GM23248 (cell line): ENCODE results near the gene AP1M2. TPM values are rescaled to one million over a fixed set of nuclear protein-coding genes. Genes with fewer than 3 reads are reported as not detected.

Experiments used
- DNase-seq: peaks from one replicate; pipeline ENCODE4 v3.0.0-alpha.2; 2015
- H2AFZ ChIP-seq: fragments of 200-600 bp; sonication (generic); 2 replicates; pipeline ENCODE4 v1.6.1; 2016; ENCODE audit warnings: antibody characterized with exemption
- H3F3A ChIP-seq: fragments of 200-600 bp; sonication (generic); 2 replicates; pipeline ENCODE4 v1.6.1; 2016; ENCODE audit warnings: mild to moderate bottlenecking, antibody characterized with exemption, mixed run types; ENCODE audit not compliant: insufficient read depth
- H3K27ac ChIP-seq: fragments of 200-600 bp; sonication (generic); 2 replicates; pipeline ENCODE4 v1.5.1; 2016; ENCODE audit warnings: mild to moderate bottlenecking
- H3K27me3 ChIP-seq: fragments of 200-600 bp; sonication (generic); replicated peaks from 2 replicates; pipeline ENCODE4 v1.6.1; 2016; ENCODE audit warnings: mild to moderate bottlenecking; ENCODE audit not compliant: insufficient read depth
- H3K36me3 ChIP-seq: fragments of 200-600 bp; sonication (generic); 2 replicates; pipeline ENCODE4 v1.6.1; 2016; ENCODE audit warnings: low read depth, mild to moderate bottlenecking
- H3K4me1 ChIP-seq: fragments of 200-600 bp; sonication (generic); 2 replicates; pipeline ENCODE4 v1.6.1; 2016; ENCODE audit warnings: mild to moderate bottlenecking; ENCODE audit not compliant: insufficient read depth
- H3K4me2 ChIP-seq: fragments of 200-600 bp; sonication (generic); one replicate; pipeline ENCODE4 v1.6.1; 2016; ENCODE audit warnings: mild to moderate bottlenecking; ENCODE audit not compliant: unreplicated experiment
- H3K4me3 ChIP-seq: fragments of 200-600 bp; sonication (generic); 2 replicates; pipeline ENCODE4 v1.5.1; 2016; ENCODE audit warnings: mild to moderate bottlenecking
- H3K79me2 ChIP-seq: fragments of 200-600 bp; sonication (generic); 2 replicates; pipeline ENCODE4 v1.6.1; 2016; ENCODE audit warnings: mild to moderate bottlenecking; ENCODE audit not compliant: insufficient read depth
- H3K9ac ChIP-seq: fragments of 200-600 bp; sonication (generic); 2 replicates; pipeline ENCODE4 v1.6.1; 2016; ENCODE audit warnings: mild to moderate bottlenecking
- H3K9me2 ChIP-seq: fragments of 200-600 bp; sonication (generic); 2 replicates; pipeline ENCODE4 v1.6.1; 2016; ENCODE audit warnings: mixed run types, mild to moderate bottlenecking, moderate library complexity; ENCODE audit not compliant: insufficient read depth
- H3K9me3 ChIP-seq: fragments of 200-600 bp; sonication (generic); one replicate; pipeline ENCODE4 v1.6.1; 2017; ENCODE audit warnings: low read depth
- H4K20me1 ChIP-seq: fragments of 200-600 bp; sonication (generic); 2 replicates; pipeline ENCODE4 v1.6.0; 2016; ENCODE audit not compliant: insufficient read depth
- EZH2 ChIP-seq: fragments of 200-600 bp; sonication (generic); IDR thresholded peaks from 2 replicates; pipeline ENCODE4 v1.6.1; 2018; ENCODE audit warnings: antibody characterized with exemption, mild to moderate bottlenecking; ENCODE audit not compliant: insufficient read depth, poor library complexity, severe bottlenecking
- EZH2phosphoT487 ChIP-seq: fragments of 200-600 bp; sonication (generic); IDR thresholded peaks from 2 replicates; pipeline ENCODE4 v1.6.1; 2018; ENCODE audit warnings: antibody characterized with exemption, moderate library complexity, mild to moderate bottlenecking, low read depth; ENCODE audit not compliant: insufficient read depth
- WGBS, 2 experiments: methylation state at CpG; one replicate each; pipeline ENCODE4 v1.1.6; 2015 to 2017; ENCODE audit warnings: low lambda C conversion rate in 2 of 2, low coverage in 1 of 2; ENCODE audit errors: missing lambda C conversion rate in 2 of 2; 5-methylcytosine and 5-hydroxymethylcytosine counted together
- in situ Hi-C: fragments of 300-500 bp; cut with MboI; formaldehyde crosslinking; loops from 2 replicates; pipeline ENCODE4 v1.15.0; 2020
- polyA plus RNA-seq: library from polyadenylated mRNA; unstranded; fragments of >200 nt; fragmentation: Nextera tagmentation; extraction: Ambion mirVana; gene quantifications from 2 replicates; pipeline ENCODE4 v1.2.1, GENCODE V29; 2016
- total RNA-seq: library from RNA; depleted of rRNA; stranded (reverse); fragments of >200 nt; shearing (Covaris generic); gene quantifications from 2 replicates; pipeline ENCODE4 v1.2.3, GENCODE V29; 2014

Gene AP1M2
- total and polyA plus RNA-seq, 2 experiments from 2014 or later = not detected

DNA sequence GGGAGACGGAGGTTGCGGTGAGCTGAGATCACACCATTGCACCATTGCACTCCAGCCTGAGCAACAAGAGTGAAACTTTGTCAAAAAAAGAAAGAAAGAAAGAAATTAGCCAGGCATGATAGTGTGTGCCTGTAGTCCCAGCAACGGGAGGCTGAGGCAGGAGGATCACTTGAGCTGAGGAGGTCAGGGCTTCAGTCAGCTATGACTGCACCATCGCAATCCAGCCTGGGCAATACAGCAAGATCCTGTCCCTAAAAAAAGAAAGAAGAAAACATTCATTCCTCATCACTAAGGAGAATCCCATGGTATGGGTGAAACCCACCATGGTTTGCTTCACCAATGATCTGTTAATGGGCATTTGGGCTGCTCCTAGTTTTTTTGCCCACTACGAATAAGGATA is 13.0 kb upstream of the AP1M2 start:
- no peak for DNase-seq
- no peaks in the 10 kb centered on the region for H3K79me2 ChIP-seq
- in situ Hi-C loops = no loop called here
- 0 out of 2 replicates have a peak, but pooled peaks cover 3% of the 10 kb centered on the region for H3K4me1 ChIP-seq
- no peak overlapping the region for H3K4me2 ChIP-seq
- H3F3A ChIP-seq = no peaks in the 10 kb centered on the region
- 94% methylated on average over 5 of the region's 5 CpGs for WGBS, 2 experiments
- no peaks in the 10 kb centered on the region for H3K36me3 ChIP-seq
- H3K9me2 ChIP-seq = no peaks in the 10 kb centered on the region
- no peak overlapping the region for H3K9ac ChIP-seq
- no peak overlapping the region for H3K27ac ChIP-seq
- no peak overlapping the region for H3K4me3 ChIP-seq
- no peaks in the 10 kb centered on the region for H4K20me1 ChIP-seq
- no peak for TF ChIP-seq EZH2
- no peak for TF ChIP-seq EZH2phosphoT487
- H3K9me3 ChIP-seq = no peaks in the 10 kb centered on the region
- no peak overlapping the region for H2AFZ ChIP-seq
- H3K27me3 ChIP-seq = 0 out of 2 replicates have a peak, but pooled peaks cover 3% of the 10 kb centered on the region

DNA sequence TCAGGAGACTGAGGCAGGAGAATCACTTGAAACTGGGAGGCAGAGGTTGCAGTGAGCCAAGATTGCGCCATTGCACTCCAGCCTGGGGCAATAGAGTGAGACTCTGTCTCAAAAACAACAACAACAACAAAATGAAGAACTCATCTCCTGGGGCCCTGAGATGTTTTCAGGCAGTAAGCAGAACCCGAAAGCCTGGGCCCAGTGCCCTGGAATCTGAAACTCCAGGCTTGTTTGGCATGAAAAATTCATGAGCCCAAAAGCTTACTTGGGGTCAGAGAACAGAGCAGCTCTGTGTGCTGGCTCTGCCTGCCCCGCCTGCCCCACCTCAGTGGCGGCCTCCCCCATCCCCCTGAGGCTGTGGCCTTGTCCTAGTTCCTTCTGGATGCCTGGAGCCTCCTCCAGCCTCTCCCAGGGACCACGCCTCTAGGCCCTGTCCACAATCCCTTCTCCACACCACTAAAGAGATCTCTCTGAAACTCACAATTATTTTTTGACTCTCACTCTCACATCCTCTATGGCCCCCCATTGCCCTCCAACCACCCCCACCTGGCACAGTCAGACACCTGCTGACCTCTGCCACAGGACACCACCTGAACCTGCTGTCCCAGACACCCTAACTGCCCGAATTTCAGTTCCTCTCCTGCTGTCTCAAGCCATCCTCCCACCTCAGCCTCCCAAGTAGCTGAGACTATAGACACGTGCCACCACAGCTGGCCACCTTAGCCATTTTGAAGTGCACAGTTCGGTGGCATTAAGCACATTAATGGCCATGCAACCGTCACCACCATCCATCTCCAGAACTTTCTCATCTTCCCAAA is 6.9 kb upstream of the AP1M2 start:
- no peaks in the 10 kb centered on the region for H3F3A ChIP-seq
- TF ChIP-seq EZH2 (no peak), EZH2phosphoT487 (no peak)

DNA sequence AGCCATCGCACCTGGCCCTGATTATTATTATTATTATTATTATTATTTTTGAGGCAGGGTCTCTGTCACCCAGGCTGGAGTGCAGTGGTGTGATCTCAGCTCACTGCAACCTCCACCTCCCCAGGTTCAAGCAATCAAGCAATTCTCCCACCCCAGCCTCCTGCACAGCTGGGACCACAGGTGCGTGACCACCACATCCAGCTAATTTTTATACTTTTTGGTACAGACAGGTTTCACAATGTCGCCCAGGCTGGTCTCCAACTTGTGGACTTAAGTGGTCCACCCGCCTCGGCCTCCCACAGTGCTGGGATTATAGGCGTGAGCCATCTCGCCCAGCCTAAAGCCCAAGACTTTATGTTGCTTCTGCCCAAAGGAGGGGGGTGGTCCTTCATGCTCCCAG is 6.0 kb upstream of the AP1M2 start:
- 77 to 85% methylated on average over 7 of the region's 7 CpGs for WGBS, 2 experiments
- Histone ChIP-seq H3K36me3 (no peaks in the 10 kb centered on the region), H3K79me2 (no peaks in the 10 kb centered on the region), H2AFZ (no peak overlapping the region), H3K27me3 (no peaks in the 10 kb centered on the region; the same call in 1 of the 2 replicates), H3F3A (no peaks in the 10 kb centered on the region), H3K9me3 (no peaks in the 10 kb centered on the region), H3K9me2 (no peaks in the 10 kb centered on the region), H4K20me1 (no peaks in the 10 kb centered on the region), H3K4me3 (no peak overlapping the region), H3K9ac (no peak overlapping the region), H3K4me2 (no peak overlapping the region), H3K27ac (no peak overlapping the region), H3K4me1 (no peaks in the 10 kb centered on the region)
- in situ Hi-C loops = no loop called here
- no peak for TF ChIP-seq EZH2phosphoT487
- no peak for TF ChIP-seq EZH2
- no peak for DNase-seq

More for the DNA sequence above, 6.9 kb upstream of the AP1M2 start:
- Histone ChIP-seq H4K20me1 (no peaks in the 10 kb centered on the region), H3K9me2 (no peaks in the 10 kb centered on the region), H2AFZ (no peak overlapping the region), H3K79me2 (no peaks in the 10 kb centered on the region), H3K4me1 (no peaks in the 10 kb centered on the region), H3K36me3 (no peaks in the 10 kb centered on the region), H3K4me2 (no peak overlapping the region), H3K4me3 (no peak overlapping the region), H3K9me3 (no peaks in the 10 kb centered on the region), H3K27ac (no peak overlapping the region), H3K27me3 (no peaks in the 10 kb centered on the region; the same call in 1 of the 2 replicates), H3K9ac (no peak overlapping the region)
- no peak for DNase-seq
- WGBS, 2 experiments = 40% methylated on average over 7 to 9 of the region's 9 CpGs
- in situ Hi-C loops = no loop called here

DNA sequence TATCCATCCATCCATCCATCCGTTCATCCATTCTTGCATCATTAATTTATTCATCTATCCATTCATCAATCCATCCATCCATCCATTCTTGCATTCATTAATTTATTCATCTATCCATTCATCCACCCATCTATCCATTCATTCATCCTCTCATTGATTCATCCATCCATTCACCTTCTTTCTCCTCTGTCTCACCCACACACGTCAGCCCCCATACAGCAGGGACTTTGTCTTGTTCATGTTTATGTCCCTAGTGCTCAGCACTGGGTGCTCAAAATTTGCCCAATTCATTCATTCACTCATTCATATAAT is 683 bp upstream of the AP1M2 start:
- H3K4me1 ChIP-seq = no peaks in the 10 kb centered on the region
- no peak for DNase-seq
- peaks cover 9% of the 10 kb centered on the region for H3K27me3 ChIP-seq
- H3K4me2 ChIP-seq = no peak overlapping the region
- no peaks in the 10 kb centered on the region for H3K9me2 ChIP-seq
- in situ Hi-C loops = no loop called here
- H2AFZ ChIP-seq = no peak overlapping the region
- no peak for TF ChIP-seq EZH2
- no peak for TF ChIP-seq EZH2phosphoT487
- no peaks in the 10 kb centered on the region for H3F3A ChIP-seq
- H3K9me3 ChIP-seq = no peaks in the 10 kb centered on the region
- H3K27ac ChIP-seq = no peak overlapping the region
- no peaks in the 10 kb centered on the region for H4K20me1 ChIP-seq
- H3K4me3 ChIP-seq = no peak overlapping the region
- H3K36me3 ChIP-seq = no peaks in the 10 kb centered on the region
- WGBS, 2 experiments = 71 to 80% methylated on average over 2 of the region's 2 CpGs
- H3K9ac ChIP-seq = no peak overlapping the region
- no peaks in the 10 kb centered on the region for H3K79me2 ChIP-seq

DNA sequence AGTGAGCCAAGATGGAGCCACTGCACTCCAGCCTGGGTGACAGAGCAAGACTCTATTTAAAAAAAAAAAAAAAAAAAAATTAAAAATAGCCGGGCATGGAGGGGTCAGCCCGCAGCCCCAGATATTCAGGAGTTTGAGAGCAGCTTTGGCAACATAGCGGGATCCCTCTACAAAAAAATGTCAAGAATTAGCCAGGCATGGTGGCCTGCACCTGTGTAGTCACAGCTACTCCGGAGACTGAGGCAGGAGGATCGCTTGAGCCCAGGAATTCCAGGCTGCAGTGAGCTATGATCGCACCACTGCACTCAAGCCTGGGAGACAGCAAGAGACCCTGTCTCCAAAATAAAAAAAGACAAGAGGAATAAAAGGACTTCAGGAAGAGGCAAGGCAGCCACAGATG is 716 bp downstream of the AP1M2 start:
- no peak overlapping the region for H3K4me3 ChIP-seq
- H3K4me1 ChIP-seq = no peaks in the 10 kb centered on the region; the same call in 1 of the 2 replicates
- H4K20me1 ChIP-seq = no peaks in the 10 kb centered on the region
- no peaks in the 10 kb centered on the region for H3K79me2 ChIP-seq
- H3F3A ChIP-seq = no peaks in the 10 kb centered on the region
- 67 to 68% methylated on average over 6 of the region's 6 CpGs for WGBS, 2 experiments
- TF ChIP-seq EZH2 = no peak
- no peak for TF ChIP-seq EZH2phosphoT487
- no peaks in the 10 kb centered on the region for H3K9me2 ChIP-seq
- peaks cover 9% of the 10 kb centered on the region for H3K27me3 ChIP-seq
- no peaks in the 10 kb centered on the region for H3K36me3 ChIP-seq
- no peak overlapping the region for H3K27ac ChIP-seq
- H3K9ac ChIP-seq = no peak overlapping the region
- H3K4me2 ChIP-seq = no peak overlapping the region
- no peaks in the 10 kb centered on the region for H3K9me3 ChIP-seq
- in situ Hi-C loops = no loop called here
- DNase-seq = no peak
- no peak overlapping the region for H2AFZ ChIP-seq
